GM12891 (cell line): ENCODE results near the gene TMEM120A.

ENCODE experiments used
- DNase-seq: peaks from one replicate; pipeline ENCODE4 v3.0.0; 2011; ENCODE audit warnings: low spot score; ENCODE audit not compliant: insufficient read length
- FAIRE-seq: peaks from 2 replicates; lab custom pipeline; 2011; peaks lifted over from hg19 to GRCh38; lab: Jason Lieb, UNC
- PAX5 ChIP-seq: IDR thresholded peaks from 2 replicates; pipeline ENCODE4 v1.6.1; 2011; ENCODE audit warnings: low read length, moderate library complexity, mild to moderate bottlenecking; ENCODE audit not compliant: insufficient read depth, severe bottlenecking
- POLR2A ChIP-seq: IDR thresholded peaks from 2 replicates; pipeline ENCODE4 v1.6.1; 2011; ENCODE audit warnings: low read depth, low read length, control low read depth
- POLR2AphosphoS5 ChIP-seq: IDR thresholded peaks from 2 replicates; pipeline ENCODE4 v1.6.1; 2011; ENCODE audit warnings: low read depth, low read length, control low read depth
- POU2F2 ChIP-seq: IDR thresholded peaks from 2 replicates; pipeline ENCODE4 v1.6.1; 2011; ENCODE audit warnings: low read depth, mild to moderate bottlenecking, control low read depth, low read length, moderate library complexity
- SPI1 ChIP-seq: IDR thresholded peaks from 2 replicates; pipeline ENCODE4 v1.6.1; 2011; ENCODE audit warnings: low read depth, low read length, control low read depth
- TAF1 ChIP-seq: IDR thresholded peaks from 2 replicates; pipeline ENCODE4 v1.6.1; 2011; ENCODE audit warnings: low read depth, low read length, control low read depth

The TMEM120A gene

DNA sequence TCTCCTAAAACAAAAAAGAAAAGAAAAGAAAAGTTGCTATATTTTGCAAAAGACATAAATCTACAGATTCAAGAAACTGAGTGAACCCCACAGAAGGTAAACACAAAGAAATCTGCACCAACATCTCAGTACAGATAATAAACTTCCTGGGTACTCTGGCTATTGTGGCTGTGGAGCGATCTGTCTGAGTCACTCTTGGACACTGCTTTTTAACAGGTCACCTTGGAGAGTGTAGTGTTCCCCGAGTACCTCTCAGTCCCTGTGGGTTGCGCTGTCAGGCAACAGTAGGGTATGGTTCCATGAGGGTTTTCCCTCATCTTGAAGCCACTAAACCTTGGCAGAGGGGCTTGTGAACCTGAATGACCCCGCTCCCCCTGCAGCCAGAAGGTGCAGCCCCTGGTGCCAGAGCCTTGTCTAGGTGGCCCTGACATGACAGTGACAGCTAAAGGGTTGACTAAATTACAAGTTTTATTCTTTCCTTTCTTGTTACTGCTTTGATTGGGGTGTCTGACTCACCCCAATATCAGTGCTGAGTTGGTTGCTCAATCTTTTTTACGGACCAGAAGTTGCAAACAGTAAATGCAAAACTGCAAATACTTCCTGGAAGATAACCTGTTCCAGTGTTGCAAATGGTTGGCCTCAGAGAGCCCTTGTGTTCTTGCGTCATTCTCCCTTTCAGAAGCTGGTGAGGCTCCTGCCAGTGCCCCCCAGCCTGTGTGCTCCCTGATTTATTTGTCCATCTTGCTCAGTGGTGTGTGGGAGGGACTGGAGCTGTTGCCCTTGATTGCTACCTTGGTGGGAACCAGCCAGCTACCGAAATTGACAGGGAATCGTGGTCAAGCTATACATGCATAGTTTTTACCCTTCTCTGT is 48.9 kb downstream of the TMEM120A start:
- DNase-seq = no peak

DNA sequence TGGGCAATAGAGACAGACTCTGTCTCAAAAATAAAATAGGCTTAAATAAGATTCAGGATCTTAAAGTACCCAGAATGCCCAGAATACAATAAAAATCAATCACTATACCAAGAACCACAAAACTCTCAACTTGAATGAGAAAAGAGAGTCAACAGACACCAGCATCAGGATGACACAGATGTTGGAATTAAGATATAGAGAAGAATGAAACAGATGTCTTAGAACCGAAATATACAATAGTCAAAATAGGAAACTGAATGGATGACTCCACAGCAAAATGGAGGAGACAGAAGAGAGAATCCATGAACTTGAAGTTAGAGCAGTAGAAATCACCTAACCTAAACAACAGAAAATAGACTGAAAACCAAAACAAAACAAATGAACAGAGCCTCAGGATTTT is 49.9 kb downstream of the TMEM120A start:
- TF ChIP-seq SPI1 (no peak), TAF1 (no peak), PAX5 (no peak), POU2F2 (no peak), POLR2AphosphoS5 (no peak), POLR2A (no peak)
- FAIRE-seq = no peak

More for the DNA sequence above, 48.9 kb downstream of the TMEM120A start:
- FAIRE-seq = no peak
- no peak for TF ChIP-seq POLR2A
- no peak for TF ChIP-seq POLR2AphosphoS5
- TF ChIP-seq PAX5 = no peak
- TF ChIP-seq POU2F2 = no peak
- TF ChIP-seq SPI1 = no peak
- TF ChIP-seq TAF1 = no peak

DNA sequence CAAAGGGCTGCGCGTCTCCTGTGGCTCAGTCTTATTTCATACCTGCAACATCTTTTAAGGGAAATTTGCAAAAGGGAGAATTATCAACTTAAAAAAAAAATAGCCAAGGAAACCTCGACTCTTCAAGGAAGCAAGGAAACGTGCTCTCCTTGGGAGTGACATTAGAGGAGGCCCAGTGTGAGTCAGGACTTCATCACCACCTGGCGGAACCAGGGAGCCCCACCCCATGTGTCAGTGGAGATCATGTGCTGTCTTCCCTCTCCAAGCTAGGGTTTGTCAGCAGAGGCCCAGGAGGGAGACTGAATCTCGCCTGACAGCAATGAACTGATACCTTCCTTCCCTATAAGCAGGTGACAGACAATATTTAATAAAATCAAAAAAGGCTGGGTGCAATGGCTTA is 50.5 kb downstream of the TMEM120A start:
- DNase-seq (no peak), FAIRE-seq (no peak)
- no peak for TF ChIP-seq TAF1
- TF ChIP-seq SPI1 = no peak
- TF ChIP-seq POLR2A = no peak
- no peak for TF ChIP-seq POLR2AphosphoS5
- no peak for TF ChIP-seq PAX5
- no peak for TF ChIP-seq POU2F2

More for the DNA sequence above, 49.9 kb downstream of the TMEM120A start:
- no peak for DNase-seq

DNA sequence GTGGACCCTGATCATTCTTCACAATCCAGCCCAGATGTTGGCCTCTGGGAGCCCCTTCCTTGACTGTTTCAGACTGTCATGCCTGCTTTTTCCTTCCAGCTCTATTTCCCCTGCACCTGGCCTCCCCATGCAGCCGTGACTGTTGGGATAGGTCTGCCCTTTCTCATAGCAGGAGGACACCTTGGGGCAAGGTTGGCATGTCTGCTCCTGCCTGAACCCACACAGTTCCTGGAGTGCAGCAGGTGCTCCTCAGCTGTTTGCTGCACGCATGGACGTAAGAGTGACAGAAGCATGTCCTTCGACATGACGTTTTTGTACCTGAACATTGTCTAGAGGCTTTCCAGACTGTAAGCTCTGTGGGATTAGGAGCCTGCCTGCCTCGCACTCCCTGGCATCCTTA is 55.5 kb downstream of the TMEM120A start:
- no peak for FAIRE-seq

DNA sequence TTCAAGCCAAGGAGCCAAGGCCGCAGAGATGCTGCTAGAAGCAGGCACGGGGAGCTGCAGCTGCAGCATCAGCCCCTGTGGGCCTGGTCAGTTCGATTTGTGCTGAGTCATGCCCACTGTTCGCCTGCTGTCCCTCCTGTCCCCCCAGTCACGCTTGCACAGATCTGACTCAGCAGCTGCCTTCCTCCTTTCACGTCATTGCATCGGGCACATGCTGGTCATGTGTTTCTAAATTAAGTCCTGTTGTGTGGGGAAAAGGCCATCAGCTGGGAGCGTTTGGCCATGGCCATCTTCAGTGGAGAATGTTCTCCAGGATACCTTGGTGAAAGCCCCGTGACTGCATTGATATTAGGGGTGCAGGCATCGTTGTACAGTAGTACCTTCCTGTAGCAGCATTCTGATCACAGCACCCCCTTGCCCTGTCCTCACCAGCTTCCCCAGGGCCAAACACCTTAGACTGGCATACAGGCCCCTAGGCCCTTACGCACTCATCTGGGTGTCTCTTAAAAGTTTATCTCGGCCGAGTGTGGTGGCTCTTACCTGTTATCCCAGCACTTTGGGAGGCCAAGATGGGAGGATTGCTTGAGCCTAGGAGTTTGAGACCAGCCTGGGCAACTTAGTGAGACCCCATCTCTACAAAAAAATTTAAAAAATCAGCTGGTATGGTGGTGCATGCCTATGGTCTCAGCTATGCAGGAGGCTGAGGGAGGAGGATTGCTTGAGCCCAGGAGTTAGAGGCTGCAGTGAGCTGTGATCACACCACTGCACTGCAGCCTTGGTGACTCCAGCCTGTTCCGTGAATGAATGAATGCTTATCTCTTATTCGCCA is 56.2 kb downstream of the TMEM120A start:
- FAIRE-seq = no peak
- DNase-seq = no peak

More for the DNA sequence above, 55.5 kb downstream of the TMEM120A start:
- TF ChIP-seq POLR2A = no peak
- TF ChIP-seq PAX5 = no peak
- no peak for DNase-seq

More for the DNA sequence above, 56.2 kb downstream of the TMEM120A start:
- TF ChIP-seq PAX5 = no peak
- no peak for TF ChIP-seq SPI1
- no peak for TF ChIP-seq POU2F2
- TF ChIP-seq TAF1 = no peak
- no peak for TF ChIP-seq POLR2AphosphoS5
- no peak for TF ChIP-seq POLR2A
